Measurements from ENCODE around the gene GLYR1.

GLYR1 gene

DNA sequence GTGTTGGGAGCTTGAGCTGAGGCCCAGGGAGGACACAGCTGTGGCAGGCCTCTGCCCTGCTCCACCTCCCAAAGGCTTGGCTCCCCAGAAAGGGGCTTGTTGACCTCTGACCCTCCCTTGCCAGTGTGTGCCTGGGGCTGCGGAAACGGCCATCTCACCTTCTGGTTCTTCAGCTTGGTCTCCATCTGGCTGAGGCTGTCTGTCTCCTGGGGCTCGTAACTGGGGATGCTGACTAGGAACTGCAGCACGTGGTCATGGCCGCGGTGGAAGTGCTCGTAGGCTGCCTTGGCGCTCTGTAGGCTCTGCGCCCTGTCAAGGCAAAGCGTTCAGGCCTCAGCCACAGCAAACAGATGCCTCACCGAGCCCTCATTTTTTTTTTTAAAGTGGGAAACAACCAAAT, 42.9 kb upstream of the GLYR1 start:
- no peak overlapping the region for H3K27ac ChIP-seq (ENCODE audit: low read depth, low read length)
- H3K36me3 ChIP-seq (ENCODE audit: control insufficient read depth in 1 of 2, insufficient read depth in 2 of 2, low read length in 2 of 2), result peaks cover 25 to 51% of the 10 kb centered on the region in 2 donors
- no peak overlapping the region for H3K4me3 ChIP-seq (ENCODE audit: low read depth in 1 of 2, low read length in 2 of 2)
- no peak overlapping the region for H3K9ac ChIP-seq (ENCODE audit: low read depth in 1 of 2, low read length in 2 of 2)
- H3K27me3 ChIP-seq (ENCODE audit: control insufficient read depth in 1 of 2, insufficient read depth in 2 of 2, low read length in 2 of 2), result no peaks in the 10 kb centered on the region
- no peaks in the 10 kb centered on the region for H3K9me3 ChIP-seq (ENCODE audit: control insufficient read depth in 1 of 2, low read length in 2 of 2)
- H3K4me1 ChIP-seq (ENCODE audit: control insufficient read depth in 1 of 2, insufficient read depth in 2 of 2, low read length in 2 of 2), result no peaks in the 10 kb centered on the region

DNA sequence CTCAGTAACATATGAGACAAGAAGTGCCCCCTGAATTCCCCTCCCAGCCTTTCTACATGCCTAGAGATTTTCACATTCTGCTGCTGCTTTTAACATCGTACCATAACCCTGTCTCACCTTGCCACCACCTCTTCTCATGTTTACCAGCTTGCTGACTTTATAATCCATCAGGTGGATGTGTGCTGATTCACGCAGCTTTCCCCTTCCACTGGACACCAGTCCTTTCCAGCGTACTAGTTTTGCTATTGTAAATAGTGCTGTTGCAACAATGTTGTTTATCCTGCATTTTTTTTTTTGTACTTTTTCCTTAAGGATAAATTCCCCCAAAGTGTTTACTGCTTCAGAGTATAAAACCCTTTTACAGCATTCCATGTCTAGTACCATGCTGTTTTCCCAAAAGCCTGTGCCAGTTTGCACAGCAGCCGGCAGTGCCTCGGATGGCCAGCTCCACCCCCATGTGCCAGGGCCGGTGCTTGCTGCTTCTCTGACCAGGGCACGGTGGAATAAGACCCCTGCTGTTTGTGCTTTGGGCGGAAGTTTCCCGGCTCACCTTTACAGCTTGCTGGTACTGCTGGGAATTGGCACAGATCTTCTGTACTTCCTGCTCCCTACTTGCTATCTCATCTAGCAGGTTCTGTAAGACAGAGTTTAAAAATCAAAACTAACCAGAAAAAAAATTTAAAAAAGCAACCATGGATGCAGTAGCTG, 41.5 kb upstream of the GLYR1 start:
- Histone ChIP-seq H3K4me3 (ENCODE audit: low read depth in 1 of 2, low read length in 2 of 2) (no peak overlapping the region), H3K9me3 (ENCODE audit: control insufficient read depth in 1 of 2, low read length in 2 of 2) (no peaks in the 10 kb centered on the region), H3K4me1 (ENCODE audit: control insufficient read depth in 1 of 2, insufficient read depth in 2 of 2, low read length in 2 of 2) (no peaks in the 10 kb centered on the region), H3K27me3 (ENCODE audit: control insufficient read depth in 1 of 2, insufficient read depth in 2 of 2, low read length in 2 of 2) (no peaks in the 10 kb centered on the region), H3K36me3 (ENCODE audit: control insufficient read depth in 1 of 2, insufficient read depth in 2 of 2, low read length in 2 of 2) (peaks cover 39 to 65% of the 10 kb centered on the region in 2 donors), H3K9ac (ENCODE audit: low read depth in 1 of 2, low read length in 2 of 2) (no peak overlapping the region), H3K27ac (ENCODE audit: low read depth, low read length) (no peak overlapping the region)

DNA sequence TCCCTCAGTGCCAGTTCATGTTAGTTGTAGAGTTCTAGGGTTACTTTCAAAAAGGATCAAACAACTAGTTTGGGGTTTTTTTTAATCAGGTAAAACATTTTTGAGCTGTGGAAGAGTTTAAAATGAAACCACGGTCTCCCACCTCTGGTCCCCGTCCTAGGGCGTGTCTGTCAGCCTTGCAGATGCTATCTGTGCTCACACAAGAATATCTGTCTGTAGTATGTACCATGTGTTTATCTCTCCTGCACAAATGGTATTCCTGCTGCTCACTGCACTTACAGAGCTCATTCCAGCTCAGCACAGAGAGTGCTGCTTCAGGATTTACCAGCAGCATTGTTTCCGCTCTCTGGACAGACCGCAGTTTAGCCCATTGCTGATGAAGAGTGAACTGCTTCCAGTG, 39.1 kb upstream of the GLYR1 start:
- Histone ChIP-seq H3K4me3 (ENCODE audit: low read depth in 1 of 2, low read length in 2 of 2) (no peak overlapping the region), H3K27ac (ENCODE audit: low read depth, low read length) (no peak overlapping the region), H3K4me1 (ENCODE audit: control insufficient read depth in 1 of 2, insufficient read depth in 2 of 2, low read length in 2 of 2) (no peaks in the 10 kb centered on the region), H3K27me3 (ENCODE audit: control insufficient read depth in 1 of 2, insufficient read depth in 2 of 2, low read length in 2 of 2) (no peaks in the 10 kb centered on the region), H3K36me3 (ENCODE audit: control insufficient read depth in 1 of 2, insufficient read depth in 2 of 2, low read length in 2 of 2) (peaks cover 57 to 80% of the 10 kb centered on the region in 2 donors), H3K9me3 (ENCODE audit: control insufficient read depth in 1 of 2, low read length in 2 of 2) (no peaks in the 10 kb centered on the region), H3K9ac (ENCODE audit: low read depth in 1 of 2, low read length in 2 of 2) (no peak overlapping the region)

DNA sequence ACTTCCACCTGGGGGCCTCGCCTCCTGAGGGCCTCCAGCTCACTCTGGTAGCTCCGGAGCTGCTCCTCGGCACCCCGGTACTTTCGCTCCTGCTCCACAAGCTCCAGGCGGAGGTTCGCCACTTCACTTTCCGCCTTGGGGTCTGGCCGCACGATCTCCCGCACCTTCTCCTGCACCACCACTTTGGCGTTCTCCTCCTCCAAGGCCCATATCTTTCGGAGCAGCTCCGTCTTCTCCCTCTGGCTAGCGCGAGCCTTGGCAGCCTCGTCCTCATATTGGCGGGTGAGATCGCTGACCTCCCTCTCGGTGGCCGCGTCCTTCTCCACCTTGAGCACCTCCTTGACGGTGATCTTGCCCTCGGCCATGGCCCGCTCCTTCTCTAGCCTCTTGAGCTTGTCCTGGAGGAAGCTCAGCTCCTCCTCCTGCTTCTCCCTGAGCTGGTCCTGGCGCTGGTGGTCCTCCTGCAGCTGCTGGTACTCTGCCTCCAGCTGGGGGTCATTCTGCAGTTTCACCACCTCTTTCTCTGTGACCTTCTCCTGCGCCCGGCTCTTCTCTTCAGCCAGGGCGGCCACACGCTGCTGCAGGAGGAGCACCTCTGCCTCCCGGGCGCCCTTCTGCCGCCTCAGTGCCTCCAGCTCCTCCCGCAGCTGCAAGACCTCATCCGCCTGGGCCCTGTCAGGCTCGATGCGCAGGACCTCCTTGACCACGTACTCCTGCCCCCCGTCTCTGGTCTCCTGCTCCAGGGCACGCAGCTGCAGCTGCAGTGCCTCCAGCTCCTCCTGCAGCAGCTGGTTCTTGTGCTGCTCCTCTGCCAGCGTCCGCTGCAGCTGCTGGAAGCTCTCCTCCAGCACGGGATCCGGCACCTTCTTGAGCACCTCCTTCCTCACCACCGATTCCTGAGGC, 38.1 kb upstream of the GLYR1 start:
- no peak overlapping the region for H3K4me3 ChIP-seq (ENCODE audit: low read depth in 1 of 2, low read length in 2 of 2)
- H3K36me3 ChIP-seq (ENCODE audit: control insufficient read depth in 1 of 2, insufficient read depth in 2 of 2, low read length in 2 of 2), result peaks cover 66 to 81% of the 10 kb centered on the region in 2 donors
- H3K27ac ChIP-seq (ENCODE audit: low read depth, low read length), result no peak overlapping the region
- no peaks in the 10 kb centered on the region for H3K27me3 ChIP-seq (ENCODE audit: control insufficient read depth in 1 of 2, insufficient read depth in 2 of 2, low read length in 2 of 2)
- H3K9me3 ChIP-seq (ENCODE audit: control insufficient read depth in 1 of 2, low read length in 2 of 2), result no peaks in the 10 kb centered on the region
- no peaks in the 10 kb centered on the region for H3K4me1 ChIP-seq (ENCODE audit: control insufficient read depth in 1 of 2, insufficient read depth in 2 of 2, low read length in 2 of 2)
- no peak overlapping the region for H3K9ac ChIP-seq (ENCODE audit: low read depth in 1 of 2, low read length in 2 of 2)

DNA sequence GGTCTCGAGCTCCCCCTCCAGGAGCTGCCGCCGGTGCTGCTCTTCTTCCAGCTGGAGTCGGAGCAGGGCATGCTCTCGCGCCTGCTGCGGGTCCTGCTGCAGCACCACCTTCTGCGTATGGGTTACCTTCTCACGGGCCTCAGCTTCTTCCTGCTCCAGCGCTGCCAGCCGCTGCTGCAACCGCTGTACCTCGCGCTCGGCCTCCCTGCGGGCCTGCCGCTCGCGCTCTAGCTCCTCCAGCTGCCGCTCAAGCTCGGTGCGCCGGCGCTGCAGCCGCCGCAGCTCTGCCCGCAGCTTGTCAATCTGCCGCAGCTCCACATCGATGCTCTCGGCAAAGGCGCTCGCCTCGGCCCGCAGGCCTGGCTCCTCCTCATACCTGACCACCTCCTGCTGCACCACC, 37.1 kb upstream of the GLYR1 start:
- H3K36me3 ChIP-seq (ENCODE audit: control insufficient read depth in 1 of 2, insufficient read depth in 2 of 2, low read length in 2 of 2), result peaks cover 69 to 84% of the 10 kb centered on the region in 2 donors
- H3K27ac ChIP-seq (ENCODE audit: low read depth, low read length), result no peak overlapping the region
- H3K9me3 ChIP-seq (ENCODE audit: control insufficient read depth in 1 of 2, low read length in 2 of 2), result no peaks in the 10 kb centered on the region
- H3K4me1 ChIP-seq (ENCODE audit: control insufficient read depth in 1 of 2, insufficient read depth in 2 of 2, low read length in 2 of 2), result no peaks in the 10 kb centered on the region
- no peak overlapping the region for H3K4me3 ChIP-seq (ENCODE audit: low read depth in 1 of 2, low read length in 2 of 2)
- no peaks in the 10 kb centered on the region for H3K27me3 ChIP-seq (ENCODE audit: control insufficient read depth in 1 of 2, insufficient read depth in 2 of 2, low read length in 2 of 2)
- H3K9ac ChIP-seq (ENCODE audit: low read depth in 1 of 2, low read length in 2 of 2), result no peak overlapping the region

DNA sequence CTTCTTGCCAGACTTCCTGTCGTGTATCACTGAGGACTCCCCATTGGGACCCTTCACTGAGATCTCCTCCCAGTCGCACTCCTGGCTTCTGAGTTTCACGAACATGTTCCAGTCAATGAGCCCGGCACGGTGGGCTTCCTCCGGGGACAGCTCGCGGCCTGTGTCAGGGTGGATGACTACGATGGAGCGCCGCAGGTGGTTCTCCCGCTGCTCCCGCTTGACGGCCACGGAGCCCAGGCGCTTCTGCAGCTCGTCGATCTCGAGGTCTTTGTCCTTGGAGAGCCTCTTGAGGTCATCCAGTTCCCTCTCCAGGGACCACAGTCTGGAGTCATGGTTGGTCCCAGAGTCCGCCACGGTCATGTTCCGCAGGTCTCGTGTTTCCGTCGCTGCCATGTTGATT, 36.4 kb upstream of the GLYR1 start:
- Histone ChIP-seq H3K27ac (ENCODE audit: low read depth, low read length) (no peak overlapping the region), H3K9ac (ENCODE audit: low read depth in 1 of 2, low read length in 2 of 2) (no peak overlapping the region), H3K9me3 (ENCODE audit: control insufficient read depth in 1 of 2, low read length in 2 of 2) (no peaks in the 10 kb centered on the region), H3K4me3 (ENCODE audit: low read depth in 1 of 2, low read length in 2 of 2) (no peak overlapping the region), H3K4me1 (ENCODE audit: control insufficient read depth in 1 of 2, insufficient read depth in 2 of 2, low read length in 2 of 2) (no peaks in the 10 kb centered on the region), H3K27me3 (ENCODE audit: control insufficient read depth in 1 of 2, insufficient read depth in 2 of 2, low read length in 2 of 2) (no peaks in the 10 kb centered on the region), H3K36me3 (ENCODE audit: control insufficient read depth in 1 of 2, insufficient read depth in 2 of 2, low read length in 2 of 2) (peaks cover 70 to 91% of the 10 kb centered on the region in 2 donors)

DNA sequence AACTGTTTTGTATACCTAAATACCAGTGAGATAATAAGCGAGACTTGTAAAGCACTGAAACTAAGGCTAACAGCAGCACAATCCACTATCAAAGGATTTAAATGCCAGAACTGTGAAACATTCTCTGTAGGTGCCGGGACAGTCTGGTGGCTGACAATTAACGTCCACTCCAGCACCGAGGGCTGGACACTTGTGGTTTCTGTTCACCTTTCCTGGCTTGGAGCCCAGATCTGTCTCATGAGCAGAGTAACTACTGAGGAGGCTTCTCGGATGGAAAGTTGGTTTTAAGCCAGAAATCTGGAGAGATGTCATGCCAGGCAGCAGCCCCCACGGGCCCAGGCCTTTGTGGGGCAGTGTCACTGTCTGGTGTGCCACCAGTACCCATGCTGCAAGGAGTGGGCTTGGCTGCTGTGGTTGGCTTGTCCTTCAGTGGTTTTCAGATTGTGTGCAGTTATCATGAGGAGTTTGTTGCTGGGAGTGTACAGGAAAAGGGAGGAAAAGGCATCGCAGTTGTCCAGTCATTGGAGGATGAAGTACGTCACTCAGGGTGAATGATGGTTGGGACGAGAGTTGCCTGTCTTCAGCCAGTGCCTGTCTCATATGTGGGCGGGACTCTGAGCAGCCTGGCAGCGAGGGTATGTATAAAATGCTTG, 35.7 kb upstream of the GLYR1 start:
- Histone ChIP-seq H3K4me3 (ENCODE audit: low read depth in 1 of 2, low read length in 2 of 2) (no peak overlapping the region), H3K27ac (ENCODE audit: low read depth, low read length) (no peak overlapping the region), H3K9me3 (ENCODE audit: control insufficient read depth in 1 of 2, low read length in 2 of 2) (no peaks in the 10 kb centered on the region), H3K4me1 (ENCODE audit: control insufficient read depth in 1 of 2, insufficient read depth in 2 of 2, low read length in 2 of 2) (no peaks in the 10 kb centered on the region), H3K9ac (ENCODE audit: low read depth in 1 of 2, low read length in 2 of 2) (no peak overlapping the region), H3K27me3 (ENCODE audit: control insufficient read depth in 1 of 2, insufficient read depth in 2 of 2, low read length in 2 of 2) (no peaks in the 10 kb centered on the region), H3K36me3 (ENCODE audit: control insufficient read depth in 1 of 2, insufficient read depth in 2 of 2, low read length in 2 of 2) (peaks cover 74 to 97% of the 10 kb centered on the region in 2 donors)

DNA sequence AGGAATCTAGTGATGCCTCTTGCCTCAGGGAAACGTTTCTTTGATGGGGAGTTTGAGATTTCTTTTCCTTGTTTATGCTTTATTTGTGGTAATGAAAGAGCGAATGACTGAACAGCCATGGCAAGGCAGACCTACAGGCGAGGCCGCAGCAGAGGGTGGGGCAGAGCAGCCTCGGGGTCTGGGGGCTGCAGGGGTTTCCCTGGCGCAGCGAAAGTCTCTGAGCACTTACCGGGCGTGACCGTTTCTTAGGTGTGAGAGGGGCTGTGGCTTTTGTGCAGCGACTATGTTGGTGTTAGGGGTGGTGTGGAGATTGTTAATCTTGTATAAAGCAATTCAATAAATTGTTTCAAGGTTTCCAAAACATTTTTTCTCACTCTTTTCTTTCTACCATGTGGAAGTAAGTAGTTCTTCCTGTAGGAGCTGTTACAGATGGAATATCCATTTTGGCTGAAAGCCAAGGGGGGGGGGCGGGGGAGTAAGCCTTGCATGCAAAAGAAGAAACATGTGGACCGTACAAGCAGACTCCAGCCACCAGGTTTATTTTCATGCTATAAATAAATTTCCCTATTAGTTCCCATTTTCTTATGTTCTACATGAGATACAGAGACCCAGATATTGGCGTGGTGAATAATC, 35.0 kb upstream of the GLYR1 start:
- no peak overlapping the region for H3K27ac ChIP-seq (ENCODE audit: low read depth, low read length)
- H3K36me3 ChIP-seq (ENCODE audit: control insufficient read depth in 1 of 2, insufficient read depth in 2 of 2, low read length in 2 of 2), result peaks cover 75 to 97% of the 10 kb centered on the region in 2 donors
- H3K4me1 ChIP-seq (ENCODE audit: control insufficient read depth in 1 of 2, insufficient read depth in 2 of 2, low read length in 2 of 2), result no peaks in the 10 kb centered on the region

DNA sequence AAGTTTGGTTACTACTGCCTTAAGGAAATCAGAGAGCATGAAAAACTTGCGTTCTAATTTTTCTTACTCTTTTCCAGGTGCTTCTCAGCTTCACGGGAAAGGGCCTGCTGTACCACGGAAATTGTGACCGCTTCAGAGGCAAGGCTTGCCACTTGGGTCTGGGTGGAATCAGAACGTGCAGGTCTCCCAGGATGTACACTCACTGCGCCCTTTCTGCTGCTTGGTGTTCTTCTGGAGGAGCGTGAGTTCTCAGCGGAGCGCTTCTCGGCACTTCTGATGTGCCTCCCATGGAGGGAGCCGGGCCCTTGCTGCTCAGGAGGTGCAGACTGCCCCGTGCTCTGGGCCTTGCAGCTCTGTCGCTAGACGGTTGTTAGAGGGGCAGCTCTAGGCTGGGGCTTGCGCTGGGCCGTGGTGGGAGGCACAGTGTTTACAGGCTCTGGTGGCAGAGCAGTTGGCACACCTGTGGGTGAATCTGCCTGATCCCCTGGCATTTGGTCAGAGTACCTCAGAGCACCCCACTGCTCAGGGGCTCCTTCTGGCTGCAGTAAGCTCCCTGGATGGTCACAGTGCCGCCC, 33.0 kb upstream of the GLYR1 start:
- Histone ChIP-seq H3K27ac (ENCODE audit: low read depth, low read length) (no peak overlapping the region), H3K36me3 (ENCODE audit: control insufficient read depth in 1 of 2, insufficient read depth in 2 of 2, low read length in 2 of 2) (peaks cover 73 to 93% of the 10 kb centered on the region in 2 donors)

More for the DNA sequence above, 35.0 kb upstream of the GLYR1 start:
- no peaks in the 10 kb centered on the region for H3K27me3 ChIP-seq (ENCODE audit: control insufficient read depth in 1 of 2, insufficient read depth in 2 of 2, low read length in 2 of 2)
- H3K9me3 ChIP-seq (ENCODE audit: control insufficient read depth in 1 of 2, low read length in 2 of 2), result no peaks in the 10 kb centered on the region
- no peak overlapping the region for H3K9ac ChIP-seq (ENCODE audit: low read depth in 1 of 2, low read length in 2 of 2)
- H3K4me3 ChIP-seq (ENCODE audit: low read depth in 1 of 2, low read length in 2 of 2), result no peak overlapping the region

More for the DNA sequence above, 33.0 kb upstream of the GLYR1 start:
- Histone ChIP-seq H3K9me3 (ENCODE audit: control insufficient read depth in 1 of 2, low read length in 2 of 2) (no peaks in the 10 kb centered on the region), H3K9ac (ENCODE audit: low read depth in 1 of 2, low read length in 2 of 2) (no peak overlapping the region), H3K4me1 (ENCODE audit: control insufficient read depth in 1 of 2, insufficient read depth in 2 of 2, low read length in 2 of 2) (no peaks in the 10 kb centered on the region), H3K4me3 (ENCODE audit: low read depth in 1 of 2, low read length in 2 of 2) (no peak overlapping the region), H3K27me3 (ENCODE audit: control insufficient read depth in 1 of 2, insufficient read depth in 2 of 2, low read length in 2 of 2) (no peaks in the 10 kb centered on the region)

All from duodenal mucosa (tissue), 2 donors.